GM18520 (cell line): ENCODE data around the gene CASQ2.
"Not testable (repeated sequence)": the region's sequence is repeated elsewhere in the genome, so short reads cannot be mapped to it uniquely, and the experiment has no call there.

Experiments
- ATAC-seq: cut with Tn5 transposase; IDR thresholded peaks from one replicate; pipeline ENCODE4 v1.9.1; 2021; ENCODE audit not compliant: unreplicated experiment

The CASQ2 gene

DNA sequence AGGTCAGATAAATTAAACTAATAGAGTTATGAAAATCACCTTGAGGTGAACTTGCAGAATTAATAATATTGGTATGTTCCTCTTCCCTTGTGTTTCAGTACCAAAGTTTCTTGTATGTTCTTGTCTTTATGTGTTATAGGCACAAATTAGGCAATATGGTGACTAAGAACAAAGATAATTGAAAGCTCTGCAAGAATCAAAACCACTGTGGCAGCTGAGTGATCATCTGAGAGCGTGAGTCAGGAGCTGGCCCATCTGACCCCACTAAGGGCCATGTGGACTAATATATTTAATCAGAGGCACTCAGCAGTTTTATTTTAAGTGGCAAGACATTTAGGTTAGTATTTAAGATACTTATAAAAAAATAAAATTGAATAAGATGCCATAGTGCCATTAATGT is 12.8 kb upstream of the CASQ2 start:
- no peak for ATAC-seq

DNA sequence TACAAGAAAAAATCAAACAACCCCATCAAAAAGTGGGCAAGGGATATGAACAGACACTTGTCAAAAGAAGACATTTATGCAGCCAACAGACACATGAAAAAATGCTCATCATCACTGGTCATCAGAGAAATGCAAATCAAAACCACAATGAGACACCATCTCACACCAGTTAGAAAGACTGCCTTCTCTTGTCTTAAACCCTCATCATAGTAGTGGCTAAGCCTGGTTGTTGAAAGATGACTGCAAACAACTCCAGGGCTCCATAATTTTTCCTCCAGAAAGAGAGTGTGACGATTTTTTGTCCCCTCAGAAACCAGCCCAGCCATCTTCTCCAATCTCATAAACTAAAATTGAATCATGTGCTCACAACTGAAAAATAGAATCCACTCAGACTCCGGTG is 12.1 kb upstream of the CASQ2 start:
- ATAC-seq = not testable (repeated sequence)

- not testable (repeated sequence) for ATAC-seq
Measured at GRCh38 chr1:115779075-115779474, 10.6 kb upstream of the CASQ2 start.

DNA sequence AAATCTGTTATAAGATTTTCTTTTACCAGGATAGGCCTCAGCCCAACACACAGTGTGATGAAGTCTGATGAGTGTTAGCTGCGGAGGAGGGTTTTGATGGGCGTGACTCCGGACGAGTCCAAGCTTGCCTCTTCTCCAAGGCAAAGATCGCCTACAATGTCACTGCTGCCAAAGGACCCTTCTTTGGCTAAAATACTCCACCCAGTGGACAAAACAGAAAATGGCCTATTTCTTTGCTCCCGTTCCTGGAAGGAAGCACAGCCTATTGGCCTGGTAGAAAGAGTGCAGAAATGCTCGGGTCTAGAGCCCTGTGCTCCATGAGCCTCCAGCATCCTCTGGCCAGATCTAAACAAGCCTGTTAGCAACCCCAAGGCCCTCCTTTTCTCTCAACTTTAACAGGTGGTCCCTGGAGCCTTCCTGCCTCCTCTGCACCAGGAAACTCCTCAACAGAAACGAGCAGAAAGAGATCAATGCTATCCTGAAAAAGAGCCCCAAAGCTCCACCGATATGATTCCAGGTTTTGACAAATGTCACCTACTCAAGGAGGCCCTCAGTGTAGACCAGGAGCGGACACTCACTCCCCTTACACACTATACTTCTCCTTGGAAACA is 3.4 kb upstream of the CASQ2 start:
- ATAC-seq = peak; percentile 70

DNA sequence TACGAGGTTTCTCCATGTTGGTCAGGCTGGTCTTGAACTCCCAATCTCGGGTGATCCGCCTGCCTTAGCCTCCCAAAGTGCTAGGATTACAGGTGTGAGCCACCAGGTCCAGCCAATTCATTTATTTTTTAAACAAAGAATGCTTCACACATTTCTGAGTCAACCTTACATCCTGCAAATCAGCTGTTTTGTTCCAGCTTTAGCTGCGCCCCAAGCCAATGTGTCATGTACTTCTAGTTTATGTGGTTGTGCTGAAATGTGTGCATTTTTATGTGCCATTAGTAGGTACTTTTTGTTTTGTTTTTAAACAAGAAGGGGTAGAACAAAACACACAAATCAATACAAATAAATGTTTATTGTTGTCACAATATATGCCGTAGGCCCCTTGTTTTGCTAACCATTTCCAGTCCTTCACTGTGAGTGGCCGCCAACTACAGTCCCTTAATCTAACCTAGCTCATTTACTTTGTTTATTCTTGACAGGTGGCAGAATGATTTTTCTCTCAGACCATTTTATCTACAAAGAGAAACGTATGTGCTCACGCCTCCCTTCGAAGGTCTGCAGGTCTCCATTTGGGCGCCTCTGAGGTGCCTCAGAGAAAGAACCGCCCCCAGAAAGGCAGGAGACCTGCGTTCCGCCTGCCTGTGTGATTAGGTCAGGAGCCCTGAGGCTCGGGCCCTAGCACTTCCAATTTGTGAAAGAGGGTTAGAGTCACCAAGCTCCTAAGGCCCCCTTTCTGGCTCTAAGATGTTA is 2.8 kb upstream of the CASQ2 start:
- ATAC-seq = no peak

GRCh38 chr1:115767403-115767802 is 1.1 kb downstream of the CASQ2 start:
- ATAC-seq = no peak

- no peak for ATAC-seq
Measured at GRCh38 chr1:115765091-115765490, 3.4 kb downstream of the CASQ2 start.

GRCh38 chr1:115764541-115764940 is 4.0 kb downstream of the CASQ2 start:
- no peak for ATAC-seq

- ATAC-seq = no peak
Measured at GRCh38 chr1:115762779-115763178, 5.7 kb downstream of the CASQ2 start.

DNA sequence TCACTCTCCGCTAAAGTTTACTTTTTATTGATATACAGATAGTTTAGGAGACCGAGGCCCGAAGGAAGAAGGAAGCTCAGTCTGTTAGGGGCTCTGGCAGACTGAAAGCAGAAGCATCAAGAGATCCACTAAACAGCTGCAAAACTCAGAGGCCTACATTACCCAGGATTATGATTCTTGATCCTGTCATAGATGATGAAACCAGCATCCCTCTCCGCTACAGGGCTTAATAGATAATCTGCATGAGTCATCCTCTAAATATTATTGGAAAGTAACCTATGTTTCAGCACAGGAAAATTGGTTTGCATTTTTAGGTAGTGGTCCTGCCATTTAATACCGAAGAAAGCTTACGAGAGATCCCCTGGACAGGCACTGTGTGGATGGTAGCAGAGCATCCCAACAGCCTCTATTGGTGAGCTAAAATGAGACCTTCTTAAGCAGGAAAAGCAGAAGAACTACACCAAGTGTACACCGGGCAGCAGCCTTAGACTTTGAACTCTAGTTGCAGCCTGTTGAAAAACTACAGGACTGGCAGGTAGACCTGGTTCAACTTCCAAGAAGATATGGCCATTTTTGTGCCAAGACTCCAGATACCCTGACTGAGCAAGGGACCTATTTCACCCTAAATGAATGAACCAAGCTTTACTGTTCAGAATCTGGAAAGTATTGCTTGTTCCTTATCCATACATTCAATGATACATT is 6.8 kb downstream of the CASQ2 start:
- ATAC-seq = no peak

GRCh38 chr1:115757856-115758255 is 10.7 kb downstream of the CASQ2 start:
- ATAC-seq = no peak

GRCh38 chr1:115757326-115757725 is 11.2 kb downstream of the CASQ2 start:
- ATAC-seq = no peak

DNA sequence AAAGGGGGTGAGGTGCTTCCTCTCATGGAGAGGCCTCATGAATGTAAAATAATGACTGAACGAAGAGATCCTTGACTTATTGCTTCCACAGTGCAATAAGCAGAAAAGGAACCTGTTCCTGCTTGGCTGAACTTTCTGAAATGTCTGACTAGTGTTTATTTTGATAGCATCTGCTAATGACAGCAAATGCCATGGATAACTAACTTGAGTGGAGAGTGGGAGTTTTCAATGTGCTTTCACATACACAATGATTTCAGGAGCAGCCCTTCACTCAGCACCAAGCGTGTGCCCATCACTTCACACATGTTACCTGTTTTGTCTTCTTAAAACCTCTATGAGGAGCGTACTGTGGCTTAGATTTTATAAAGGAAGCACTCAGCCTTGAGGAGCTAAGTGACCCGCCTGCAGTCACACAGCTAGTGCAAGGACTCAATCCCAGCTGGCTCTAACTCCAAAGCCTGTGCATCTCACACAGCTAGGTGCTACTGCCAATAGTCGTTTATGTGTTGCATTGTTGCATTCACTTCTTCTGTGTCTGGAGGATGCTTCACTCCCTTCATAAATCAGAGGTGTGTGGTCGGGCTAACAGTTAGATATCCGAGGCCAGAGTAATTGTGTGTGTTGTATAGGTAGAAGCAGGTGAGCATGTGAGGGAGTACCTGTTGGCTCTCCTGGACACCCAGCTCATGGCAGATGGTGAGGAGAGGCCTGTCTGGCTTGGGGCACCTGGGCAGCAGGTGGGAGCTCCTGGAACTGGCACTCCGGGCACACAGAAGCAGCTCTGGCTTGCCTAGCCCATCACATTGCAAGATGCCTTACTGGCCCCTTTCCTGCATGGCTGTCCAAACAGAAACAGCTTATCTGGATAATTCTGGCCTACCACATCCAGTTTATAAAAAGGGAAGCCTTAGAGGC is 12.8 kb downstream of the CASQ2 start:
- no peak for ATAC-seq

- ATAC-seq = no peak
Measured at GRCh38 chr1:115753830-115754229, 14.7 kb downstream of the CASQ2 start.

GRCh38 chr1:115753361-115753760 is 15.2 kb downstream of the CASQ2 start:
- no peak for ATAC-seq

- ATAC-seq = no peak
Measured at GRCh38 chr1:115748401-115749150, 19.9 kb downstream of the CASQ2 start.

GRCh38 chr1:115746021-115746690 is 22.4 kb downstream of the CASQ2 start:
- ATAC-seq = no peak

DNA sequence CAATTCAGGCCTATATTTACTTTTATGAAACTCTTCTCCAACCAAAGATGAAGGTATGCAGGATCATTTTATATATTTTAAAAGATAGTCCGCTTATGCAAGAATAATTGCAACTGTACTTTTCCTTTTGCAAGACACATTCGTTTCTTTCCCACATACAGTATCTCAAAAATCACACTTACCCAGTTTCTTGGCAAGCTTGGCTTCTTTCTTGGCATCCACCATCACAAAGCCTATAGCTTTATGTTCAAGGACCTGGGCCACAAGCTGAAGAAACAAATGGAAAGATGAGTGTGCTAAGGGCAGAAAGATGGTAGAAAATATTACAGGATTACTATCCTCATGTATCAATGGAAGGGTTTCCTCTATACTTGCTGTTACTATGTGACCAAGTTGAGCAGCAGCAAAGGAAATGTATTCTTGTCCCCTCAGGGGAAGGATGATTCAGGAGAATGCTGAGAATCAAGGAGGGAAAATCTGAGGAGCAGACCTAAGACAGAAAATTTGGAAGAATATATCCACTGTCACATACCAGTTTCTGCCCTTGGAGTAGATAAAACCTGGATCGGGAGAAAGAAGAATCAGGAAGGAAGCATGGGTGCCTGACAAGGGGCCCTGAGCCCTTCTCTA is 23.8 kb downstream of the CASQ2 start:
- ATAC-seq = no peak

GRCh38 chr1:115740811-115741210 is 27.7 kb downstream of the CASQ2 start:
- ATAC-seq = no peak
